HG03097 (cell line): ENCODE results near the gene CPHXL2.

ENCODE experiments used
- ATAC-seq: cut with Tn5 transposase; IDR thresholded peaks from one replicate; pipeline ENCODE4 v1.9.1; 2021; ENCODE audit not compliant: unreplicated experiment, low FRiP score

Gene CPHXL2

DNA sequence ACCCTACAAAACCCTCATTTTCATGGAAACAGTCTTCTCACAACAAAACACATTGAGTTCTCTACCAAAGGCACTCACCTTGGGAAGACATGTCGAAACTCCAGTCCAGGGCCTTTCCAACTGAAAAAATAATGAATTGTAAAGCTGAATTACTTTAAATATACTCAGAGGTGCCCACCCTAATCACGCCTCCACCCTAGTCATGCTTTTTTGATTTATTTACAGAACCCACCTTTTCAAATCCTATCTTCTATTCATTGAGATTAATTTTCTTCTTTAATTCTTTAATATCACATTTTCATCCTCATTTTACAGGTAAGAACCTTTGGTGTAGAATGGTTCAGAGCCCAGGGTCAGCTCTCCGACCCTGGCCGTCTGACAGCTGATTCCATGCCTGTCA, at the start of gene CPHXL2:
CPHXL2 (minus strand) TSS at position 101 of the 400 bp plus-strand sequence; CDS start at position 91, 10 bp downstream.
- no peak for ATAC-seq

- ATAC-seq = no peak
Measured at GRCh38 chr16:75726390-75726789, 49.6 kb upstream of the CPHXL2 start, which contains the start of gene CPHXL. Gene CPHXL (minus strand): TSS chr16:75726490. CDS start chr16:75726442, 48 bp downstream.

DNA sequence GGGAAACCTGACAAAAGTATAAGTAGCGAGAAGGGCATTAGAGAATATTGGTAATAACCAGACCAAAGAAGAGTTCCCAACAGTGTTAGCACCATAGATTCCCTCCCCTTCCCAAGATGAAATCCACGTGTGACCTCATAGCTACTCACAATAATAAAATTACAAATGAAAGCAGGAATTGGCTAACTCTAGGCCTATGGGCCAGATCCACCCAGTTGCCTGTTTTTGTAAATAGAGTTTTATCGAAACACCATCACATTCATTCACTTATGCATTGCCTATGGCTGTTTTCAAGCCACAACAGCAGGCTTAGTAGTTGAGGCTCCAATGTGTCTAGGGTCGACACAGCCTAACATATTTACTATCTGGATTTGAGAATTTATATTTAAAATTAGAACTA, 41.6 kb upstream of the CPHXL2 start:
- ATAC-seq = no peak

DNA sequence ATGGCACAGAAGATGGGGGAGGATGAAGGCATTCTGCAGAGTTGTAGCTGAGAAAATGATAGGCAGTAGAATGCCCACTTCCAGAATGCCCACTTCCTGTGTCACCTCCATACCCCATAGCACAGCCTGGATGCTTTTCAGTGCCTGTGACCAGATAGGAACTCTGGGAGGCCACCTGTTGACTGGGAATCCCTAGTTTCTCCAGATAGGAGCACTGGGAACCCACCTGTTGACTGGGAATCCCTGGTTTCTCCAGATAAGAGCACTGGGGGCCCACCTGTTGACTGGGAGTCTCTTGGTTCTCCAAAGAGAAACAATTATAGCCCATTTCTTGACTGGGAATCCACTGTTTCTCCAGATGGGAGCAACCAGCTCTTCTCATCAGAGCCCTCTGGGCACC, 37.9 kb upstream of the CPHXL2 start:
- no peak for ATAC-seq

GRCh38 chr16:75710344-75710743, 33.5 kb upstream of the CPHXL2 start:
- ATAC-seq = no peak

DNA sequence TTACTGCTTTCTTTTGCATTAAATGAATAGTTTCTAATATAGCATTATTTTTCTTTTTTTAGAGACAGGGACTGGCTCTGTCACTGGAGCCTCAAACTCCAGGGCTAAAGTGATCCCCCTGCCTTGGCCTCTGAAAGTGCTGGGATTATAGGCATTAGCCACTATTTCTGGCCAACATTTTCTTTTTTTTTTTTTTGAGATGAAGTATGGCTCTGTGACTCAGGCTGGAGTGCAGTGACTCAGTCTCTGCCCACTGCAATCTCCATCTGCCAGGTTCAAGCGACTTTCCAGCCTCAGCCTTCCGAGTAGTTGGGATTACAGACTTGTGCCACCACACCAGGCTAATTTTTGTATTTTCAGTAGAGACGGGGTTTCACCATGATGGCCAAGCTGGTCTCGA, 26.5 kb upstream of the CPHXL2 start:
- no peak for ATAC-seq

GRCh38 chr16:75702242-75702641, 25.4 kb upstream of the CPHXL2 start:
- ATAC-seq = no peak

GRCh38 chr16:75701361-75701760, 24.6 kb upstream of the CPHXL2 start, which contains the start of gene DUXB:
Gene DUXB (minus strand): TSS chr16:75701461. CDS start chr16:75701418, 43 bp downstream.
- ATAC-seq = no peak

- no peak for ATAC-seq
Measured at GRCh38 chr16:75697571-75697970, 20.8 kb upstream of the CPHXL2 start.

- ATAC-seq = no peak
Measured at GRCh38 chr16:75695708-75696107, 18.9 kb upstream of the CPHXL2 start.

DNA sequence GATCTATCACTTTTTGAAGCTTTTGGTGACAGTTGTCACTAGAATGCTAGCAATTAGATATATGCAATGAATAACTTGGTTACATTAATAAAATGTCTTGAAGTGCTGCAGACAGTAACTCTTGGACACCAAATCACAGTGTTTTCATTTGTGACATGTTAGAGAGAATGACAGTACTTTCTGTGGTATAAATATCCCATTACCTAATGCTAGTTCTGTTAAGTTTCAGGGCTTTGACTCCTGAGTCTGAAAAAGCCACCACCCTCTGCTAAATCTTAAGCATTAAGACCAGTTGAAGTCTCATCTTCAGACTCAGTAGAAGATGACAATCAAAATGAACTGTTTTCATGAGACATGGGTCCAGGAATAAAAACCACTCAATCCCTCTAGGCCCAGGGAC, 10.6 kb upstream of the CPHXL2 start:
- ATAC-seq = no peak

- no peak for ATAC-seq
Measured at GRCh38 chr16:75682308-75682707, 5.5 kb upstream of the CPHXL2 start.

GRCh38 chr16:75679366-75679765, 2.6 kb upstream of the CPHXL2 start:
- ATAC-seq = no peak

DNA sequence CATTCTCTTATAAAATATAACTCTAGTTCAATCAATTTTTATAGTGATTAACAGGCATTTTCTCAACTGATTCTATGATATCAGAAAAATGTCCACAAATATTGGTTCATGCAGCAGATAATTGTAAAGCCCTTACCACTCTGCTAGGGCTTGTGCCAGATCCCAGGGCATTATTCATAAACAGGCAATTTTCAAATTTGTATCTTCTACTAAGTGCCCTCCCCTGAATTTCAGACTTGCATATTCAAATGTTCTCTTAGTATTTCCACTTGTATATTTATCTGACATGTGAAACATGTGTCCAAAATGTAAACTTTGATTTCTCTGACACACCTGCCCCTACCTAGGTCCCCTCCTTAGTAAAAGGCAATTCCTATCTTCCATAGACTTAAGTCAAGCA, 9.3 kb downstream of the CPHXL2 start:
- no peak for ATAC-seq

DNA sequence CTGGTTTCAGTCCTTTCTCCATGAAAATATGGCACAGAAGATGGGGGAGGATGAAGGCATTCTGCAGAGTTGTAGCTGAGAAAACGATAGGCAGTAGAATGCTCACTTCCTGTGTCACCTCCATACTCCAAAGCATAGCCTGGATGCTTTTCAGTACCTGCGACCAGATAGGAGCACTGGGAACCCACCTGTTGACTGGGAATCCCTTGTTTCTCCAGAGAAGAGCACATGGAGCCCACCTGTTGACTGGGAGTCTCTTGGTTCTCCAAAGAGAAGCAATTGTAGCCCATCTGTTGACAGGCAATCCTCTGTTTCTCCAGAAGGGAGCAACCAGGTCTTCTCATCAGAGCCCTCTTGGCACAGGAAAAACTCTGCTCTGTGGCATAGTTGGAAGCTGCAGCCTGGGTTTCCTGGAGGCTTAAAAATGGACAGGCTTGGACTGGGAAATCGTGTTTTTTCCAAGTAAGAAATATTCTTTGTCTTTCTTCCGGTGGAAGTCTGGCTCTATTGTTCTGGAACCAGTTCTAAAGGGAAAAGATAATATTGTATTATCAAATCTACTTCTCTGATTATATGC, 16.0 kb downstream of the CPHXL2 start:
- no peak for ATAC-seq

GRCh38 chr16:75660321-75660720, 16.5 kb downstream of the CPHXL2 start:
- no peak for ATAC-seq

DNA sequence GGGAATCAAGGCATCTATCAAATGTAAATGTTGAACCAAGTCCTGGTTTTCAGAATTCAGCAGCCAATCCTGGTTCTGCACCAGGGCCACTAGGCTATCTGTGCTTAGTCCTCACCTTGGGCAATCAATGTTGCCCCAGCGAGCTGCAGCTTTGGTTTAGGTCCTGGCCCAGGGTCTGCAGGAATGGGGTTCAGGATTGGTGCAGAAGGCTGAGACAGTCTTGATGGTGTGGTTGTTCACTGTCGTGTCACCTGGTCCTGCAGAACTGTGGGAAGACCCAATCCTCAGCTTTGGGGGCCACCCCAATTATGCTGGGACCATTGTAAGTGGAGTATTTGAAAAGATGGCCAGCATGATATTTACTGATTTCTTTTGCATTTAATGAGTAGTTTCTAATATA, 18.6 kb downstream of the CPHXL2 start:
- no peak for ATAC-seq

- ATAC-seq = no peak
Measured at GRCh38 chr16:75653922-75654321, 22.9 kb downstream of the CPHXL2 start.

GRCh38 chr16:75648265-75649076, 28.3 kb downstream of the CPHXL2 start:
- ATAC-seq = peak; percentile 30

DNA sequence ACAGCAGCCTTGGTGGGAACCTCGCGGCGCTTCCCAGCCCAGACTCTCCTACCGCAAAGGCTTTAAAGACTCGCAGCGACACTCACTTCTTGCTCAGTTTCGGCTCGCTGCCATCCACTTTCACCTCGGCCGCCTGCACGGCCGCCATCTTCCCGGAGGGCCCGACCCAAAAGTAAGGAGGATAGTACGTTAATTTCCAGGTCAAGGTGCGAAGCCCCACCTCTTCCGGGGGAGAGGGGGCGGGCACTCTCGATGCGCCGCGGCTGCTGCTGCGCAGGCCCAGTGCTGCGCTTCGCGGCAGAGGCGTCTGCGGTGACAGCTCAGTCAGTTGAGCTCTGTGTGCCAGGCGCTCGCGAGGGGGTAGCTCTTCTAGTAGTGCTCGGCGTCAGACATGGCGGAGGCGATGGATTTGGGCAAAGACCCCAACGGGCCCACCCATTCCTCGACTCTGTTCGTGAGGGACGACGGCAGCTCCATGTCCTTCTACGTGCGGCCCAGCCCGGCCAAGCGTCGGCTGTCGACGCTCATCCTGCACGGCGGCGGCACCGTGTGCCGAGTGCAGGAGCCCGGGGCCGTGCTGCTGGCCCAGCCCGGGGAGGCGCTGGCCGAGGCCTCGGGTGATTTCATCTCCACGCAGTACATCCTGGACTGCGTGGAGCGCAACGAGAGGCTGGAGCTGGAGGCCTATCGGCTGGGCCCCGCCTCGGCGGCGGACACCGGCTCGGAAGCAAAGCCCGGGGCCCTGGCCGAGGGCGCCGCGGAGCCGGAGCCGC, 29.1 kb downstream of the CPHXL2 start, which contains the start of the genes KARS1 and TERF2IP:
KARS1 (minus strand) TSS at position 174 of the 773 bp plus-strand sequence; CDS start at position 148, 26 bp downstream.
TERF2IP (plus strand) TSS at position 282 of the 773 bp plus-strand sequence; CDS start at position 392, 110 bp downstream.
- ATAC-seq = peak; percentile 90

- peak; percentile 0 for ATAC-seq
Measured at GRCh38 chr16:75647112-75647491, 29.7 kb downstream of the CPHXL2 start.
